Cardiac muscle cell (in vitro differentiated cells and primary cell): ENCODE measurements around the gene CYTIP. TPM values are rescaled to one million over a fixed set of nuclear protein-coding genes. Genes with fewer than 3 reads are reported as not detected.
"Not testable (repeated sequence)": the region's sequence is repeated elsewhere in the genome, so short reads cannot be mapped to it uniquely, and the experiment has no call there.

Experiments used
- DNase-seq, 2 donors: peaks; one replicate each; pipeline versions ENCODE4 v3.0.0 to v3.0.0-alpha.2; 2010 to 2017; ENCODE audit warnings: low read depth in 1 of 2, low spot score in 1 of 2
- H3K27ac ChIP-seq: fragments of 200-600 bp; sonication (generic); 2 replicates; pipeline ENCODE4 v1.5.1; 2016
- H3K27me3 ChIP-seq: fragments of 200-600 bp; sonication (generic); 2 replicates; pipeline ENCODE4 v1.6.0; 2016; ENCODE audit warnings: control low read depth
- H3K36me3 ChIP-seq: fragments of 200-600 bp; sonication (generic); 2 replicates; pipeline ENCODE4 v1.5.1; 2016; ENCODE audit warnings: control low read depth
- H3K4me1 ChIP-seq: fragments of 200-600 bp; sonication (generic); 2 replicates; pipeline ENCODE4 v1.8.1; 2017; ENCODE audit warnings: low read depth, mild to moderate bottlenecking, mixed run types
- H3K4me3 ChIP-seq: fragments of 200-600 bp; sonication (generic); 2 replicates; pipeline ENCODE4 v1.5.1; 2016; ENCODE audit warnings: mild to moderate bottlenecking
- H3K9me3 ChIP-seq: fragments of 200-600 bp; sonication (generic); 2 replicates; pipeline ENCODE4 v1.5.1; 2017; ENCODE audit warnings: low read depth, mild to moderate bottlenecking, control low read depth
- CTCF ChIP-seq: IDR thresholded peaks from 2 replicates; pipeline ENCODE4 v1.5.1; 2012; ENCODE audit warnings: low read depth, mild to moderate bottlenecking, low read length
- polyA plus RNA-seq: library from polyadenylated mRNA; unstranded; fragments of >200 nt; fragmentation: Nextera tagmentation; extraction: Ambion mirVana; gene quantifications from 2 replicates; pipeline ENCODE4 v1.2.1, GENCODE V29; 2016
- total RNA-seq: library from RNA; depleted of rRNA; stranded (reverse); fragments of >200 nt; gene quantifications from 2 replicates; pipeline ENCODE4 v1.2.3, GENCODE V29; 2016

The CYTIP gene
- total and polyA plus RNA-seq, 2 experiments from 2014 or later: not detected

GRCh38 chr2:157415591-157416101, 28.2 kb downstream of the CYTIP start:
- Histone ChIP-seq H3K4me3 (no peak overlapping the region), H3K36me3 (no peaks in the 10 kb centered on the region), H3K27ac (no peak overlapping the region), H3K9me3 (no peaks in the 10 kb centered on the region), H3K27me3 (no peaks in the 10 kb centered on the region), H3K4me1 (no peaks in the 10 kb centered on the region)
- no peak for DNase-seq
- no peak for TF ChIP-seq CTCF

DNA sequence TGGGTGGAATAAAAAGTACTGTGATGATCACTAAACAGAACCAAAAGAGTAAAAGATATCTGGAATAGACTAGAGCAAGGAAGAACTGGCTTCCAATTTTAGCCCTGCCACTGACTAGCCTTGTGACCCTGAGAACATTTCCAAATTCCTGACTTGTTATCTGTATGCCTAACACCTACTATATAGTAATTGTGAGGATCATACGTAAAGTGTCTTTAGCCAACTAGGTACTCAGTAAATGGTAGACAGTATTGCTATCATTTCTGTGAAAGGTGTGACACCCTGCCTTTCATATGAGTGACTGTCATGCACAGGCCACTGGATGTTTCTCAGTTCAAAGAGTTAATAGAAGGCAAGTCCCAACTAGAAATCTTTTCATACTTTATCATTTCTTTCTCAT, 29.8 kb downstream of the CYTIP start:
- no peak overlapping the region for H3K4me3 ChIP-seq
- TF ChIP-seq CTCF: no peak
- no peaks in the 10 kb centered on the region for H3K27me3 ChIP-seq
- H3K4me1 ChIP-seq: no peaks in the 10 kb centered on the region
- no peak for DNase-seq
- no peaks in the 10 kb centered on the region for H3K9me3 ChIP-seq
- H3K36me3 ChIP-seq: no peaks in the 10 kb centered on the region
- H3K27ac ChIP-seq: no peak overlapping the region

DNA sequence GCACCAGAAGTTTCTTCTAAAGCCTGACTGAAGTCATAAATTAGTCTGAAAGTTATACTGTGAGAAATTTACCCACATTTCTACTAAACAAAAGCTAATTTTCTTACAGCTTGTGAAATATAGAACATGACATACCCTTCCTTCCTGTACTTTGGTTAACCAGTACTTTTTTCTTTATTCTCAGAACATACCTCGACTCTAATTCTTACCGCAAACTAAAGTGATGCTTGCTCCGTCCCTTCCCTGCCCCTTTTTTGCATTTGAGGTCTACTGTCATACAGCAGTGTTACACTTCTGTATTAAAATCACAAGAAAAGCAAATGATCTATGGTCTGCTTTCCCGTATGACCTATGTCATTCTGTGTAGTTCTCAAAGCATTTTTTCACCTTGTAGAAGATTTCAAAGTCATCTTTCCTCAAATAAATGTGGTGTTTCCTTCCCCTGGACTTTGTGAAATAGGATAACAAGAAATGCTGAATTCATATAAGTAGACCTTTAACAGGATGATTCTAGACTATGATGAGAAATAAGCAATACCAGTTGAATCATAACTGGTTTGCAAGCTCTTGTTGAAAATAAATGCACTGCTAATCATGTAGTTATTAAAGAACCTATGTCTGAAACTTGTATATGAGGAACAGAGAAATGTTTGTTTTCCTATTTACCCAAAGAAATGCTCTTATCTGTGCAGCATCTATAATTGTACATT, 30.4 kb downstream of the CYTIP start:
- Histone ChIP-seq H3K27ac (no peak overlapping the region), H3K4me3 (no peak overlapping the region), H3K36me3 (no peaks in the 10 kb centered on the region), H3K9me3 (no peaks in the 10 kb centered on the region), H3K4me1 (no peaks in the 10 kb centered on the region), H3K27me3 (no peaks in the 10 kb centered on the region)
- DNase-seq: no peak
- TF ChIP-seq CTCF: no peak

DNA sequence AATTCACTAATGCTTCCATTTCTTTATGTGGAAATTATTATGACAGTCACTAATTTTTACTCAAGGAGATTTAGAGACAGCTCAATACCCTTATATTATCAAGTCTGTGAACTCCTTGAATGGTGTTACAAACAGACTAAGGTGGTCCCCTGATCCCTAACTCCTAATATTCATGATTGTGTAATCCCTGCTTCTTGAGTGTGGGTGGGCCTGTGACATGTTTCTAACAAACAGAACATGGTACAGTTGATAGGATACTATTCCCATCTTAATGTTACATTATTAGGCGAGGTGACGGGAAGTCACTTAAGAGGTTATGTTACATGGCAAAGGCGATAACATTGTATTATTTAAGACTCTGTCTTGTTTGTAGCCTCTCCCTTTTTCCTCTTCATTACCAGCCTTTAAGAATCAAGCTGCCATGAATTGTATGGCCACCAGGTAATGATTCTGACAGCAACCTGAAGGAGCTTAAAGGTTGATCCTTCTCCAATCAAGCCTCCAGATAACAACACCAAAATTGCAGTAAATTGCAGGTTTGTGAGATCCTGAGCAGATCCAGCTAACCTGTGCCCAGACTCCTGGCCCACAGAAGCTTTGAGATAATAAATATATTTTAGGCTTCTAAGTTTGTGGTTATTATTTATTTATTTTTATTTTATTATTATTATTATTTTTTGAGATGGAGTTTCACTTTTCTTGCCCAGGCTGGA, 32.1 kb downstream of the CYTIP start:
- Histone ChIP-seq H3K4me1 (no peaks in the 10 kb centered on the region), H3K4me3 (no peak overlapping the region), H3K9me3 (no peaks in the 10 kb centered on the region), H3K27me3 (no peaks in the 10 kb centered on the region), H3K27ac (no peak overlapping the region), H3K36me3 (no peaks in the 10 kb centered on the region)
- no peak for DNase-seq
- TF ChIP-seq CTCF: no peak

DNA sequence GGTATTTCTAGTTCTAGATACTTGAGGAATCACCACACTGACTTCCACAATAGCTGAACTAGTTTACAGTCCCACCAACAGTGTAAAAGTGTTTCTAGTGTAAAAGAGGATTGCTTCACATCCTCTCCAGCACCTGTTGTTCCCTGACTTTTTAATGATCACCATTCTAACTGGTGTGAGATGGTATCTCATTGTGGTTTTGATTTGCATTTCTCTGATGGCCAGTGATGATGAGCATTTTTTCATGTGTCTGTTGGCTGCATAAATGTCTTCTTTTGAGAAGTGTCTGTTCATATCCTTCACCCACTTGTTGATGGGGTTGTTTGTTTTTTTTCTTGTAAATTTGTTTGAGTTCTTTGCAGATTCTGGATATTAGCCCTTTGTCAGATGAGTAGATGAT, 38.5 kb downstream of the CYTIP start:
- H3K27ac ChIP-seq, H3K36me3 ChIP-seq, DNase-seq, H3K27me3 ChIP-seq, H3K4me3 ChIP-seq, H3K9me3 ChIP-seq, H3K4me1 ChIP-seq: not testable (repeated sequence)

DNA sequence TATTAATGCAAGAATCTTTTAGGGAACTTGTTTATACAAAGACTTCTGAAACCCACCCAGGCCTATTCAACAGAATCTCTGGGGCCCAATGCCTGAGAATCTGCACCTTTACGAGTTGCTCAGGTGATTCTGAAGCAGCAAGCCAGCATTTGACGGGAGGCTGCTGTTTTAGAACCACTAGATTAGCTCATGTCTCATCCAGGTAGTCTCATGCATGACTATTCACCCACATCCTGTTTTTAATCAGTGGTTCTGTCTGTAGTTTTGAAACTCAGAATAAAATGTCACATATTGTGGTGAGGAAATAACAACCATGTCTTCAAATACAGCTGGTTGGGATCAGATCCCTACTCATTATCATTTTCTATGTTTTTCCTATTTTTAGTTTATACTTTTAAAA, 39.5 kb downstream of the CYTIP start:
- no peak for TF ChIP-seq CTCF
- H3K9me3 ChIP-seq: no peaks in the 10 kb centered on the region
- H3K27me3 ChIP-seq: no peaks in the 10 kb centered on the region
- H3K4me1 ChIP-seq: no peaks in the 10 kb centered on the region
- H3K27ac ChIP-seq: no peak overlapping the region
- H3K4me3 ChIP-seq: no peak overlapping the region
- DNase-seq: no peak
- no peaks in the 10 kb centered on the region for H3K36me3 ChIP-seq

DNA sequence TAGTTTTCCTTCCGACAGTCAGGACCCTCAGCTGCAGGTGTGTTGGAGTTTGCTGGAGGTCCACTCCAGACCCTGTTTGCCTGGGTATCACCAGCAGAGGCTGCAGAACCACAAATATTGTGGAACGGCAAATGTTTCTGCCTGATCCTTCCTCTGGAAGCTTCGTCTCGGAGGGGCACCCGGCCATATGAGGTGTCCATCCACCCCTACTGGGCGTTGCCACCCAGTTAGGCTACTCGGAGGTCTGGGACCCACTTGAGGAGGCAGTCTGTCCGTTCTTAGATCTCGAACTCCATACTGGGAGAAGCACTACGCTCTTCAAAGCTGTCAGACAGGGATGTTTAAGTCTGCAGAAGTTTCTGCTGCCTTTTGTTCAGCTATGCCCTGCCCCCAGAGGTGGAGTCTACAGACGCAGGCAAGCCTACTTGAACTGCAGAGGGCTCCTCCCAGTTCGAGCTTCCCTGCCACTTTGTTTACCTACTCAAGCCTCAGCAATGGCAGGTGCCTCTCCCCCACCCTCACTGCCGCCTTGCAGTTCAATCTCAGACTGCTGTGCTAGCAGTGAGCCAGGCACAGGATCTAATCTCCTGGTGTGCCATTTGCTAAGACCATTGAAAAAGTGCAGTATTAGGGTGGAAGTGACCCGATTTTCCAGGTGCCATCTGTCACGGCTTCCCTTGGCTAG, 40.9 kb downstream of the CYTIP start:
- not testable (repeated sequence) for H3K27me3 ChIP-seq, H3K36me3 ChIP-seq, DNase-seq

More for the DNA sequence above, 40.9 kb downstream of the CYTIP start:
- not testable (repeated sequence) for H3K27ac ChIP-seq, H3K4me1 ChIP-seq, H3K4me3 ChIP-seq, H3K9me3 ChIP-seq
